GOT3 (cell line): ENCODE measurements around the gene PCDHB3.
"Not testable (repeated sequence)": the region's sequence is repeated elsewhere in the genome, so short reads cannot be mapped to it uniquely, and the experiment has no call there.

Source experiments
- DNase-seq: peaks from one replicate; lab custom pipeline; 2025; ENCODE audit warnings: mixed read lengths; lab: John Stamatoyannopoulos, UW

Gene PCDHB3

GRCh38 chr5:141135718-141136266, 35.5 kb downstream of the PCDHB3 start:
- no peak for DNase-seq

GRCh38 chr5:141137346-141137745, 37.1 kb downstream of the PCDHB3 start:
- DNase-seq = not testable (repeated sequence)

GRCh38 chr5:141149812-141150211, 49.5 kb downstream of the PCDHB3 start, which contains the start of gene PCDHB6:
TSS of gene PCDHB6 (plus strand) at chr5:141150057. CDS start at chr5:141150258, 201 bp downstream.
- no peak for DNase-seq

GRCh38 chr5:141150224-141150992, 50.1 kb downstream of the PCDHB3 start:
- DNase-seq = no peak

- DNase-seq = no peak
Measured at GRCh38 chr5:141150993-141151325, 50.7 kb downstream of the PCDHB3 start.

- DNase-seq = not testable (repeated sequence)
Measured at GRCh38 chr5:141151632-141152031, 51.4 kb downstream of the PCDHB3 start.

GRCh38 chr5:141152096-141152495, 51.8 kb downstream of the PCDHB3 start:
- not testable (repeated sequence) for DNase-seq
